Panc1 (cell line): ENCODE results near the gene TMCO4. TPM values are rescaled to one million over a fixed set of nuclear protein-coding genes. Genes with fewer than 3 reads are reported as not detected.
"Not testable (repeated sequence)": the region's sequence is repeated elsewhere in the genome, so short reads cannot be mapped to it uniquely, and the experiment has no call there.

Source experiments
- ATAC-seq: fragments of 200-7000 bp; cut with Tn5 transposase; 2 replicates; pipeline ENCODE4 v1.9.1; 2020; ENCODE audit warnings: mild to moderate bottlenecking, moderate library complexity
- BruUV-seq: library from RNA; stranded (reverse); fragments of 400-500 nt; replicated peaks from 2 replicates; lab custom pipeline; 2021; lab: Mats Ljungman, UMichigan
- CTCF ChIA-PET: fragments of 300-600 bp; sonication (Branson Sonifier 250); formaldehyde crosslinking; loops from one replicate; lab custom pipeline; 2022; ENCODE audit warnings: antibody characterized with exemption; lab: Charles Lee
- POLR2A ChIA-PET: fragments of 300-600 bp; sonication (Branson Sonifier 250); formaldehyde crosslinking; loops from one replicate; lab custom pipeline; 2022; ENCODE audit warnings: antibody characterized with exemption; lab: Charles Lee
- DNase-seq: peaks from one replicate; pipeline ENCODE4 v3.0.0-alpha.2; 2010; ENCODE audit warnings: low read depth, low spot score
- H3K27ac ChIP-seq: 2 replicates; pipeline ENCODE4 v1.5.1; 2011; ENCODE audit warnings: mild to moderate bottlenecking, low read length, inconsistent platforms
- H3K27me3 ChIP-seq: fragments of 200-500 bp; sonication (Bioruptor generic); 2 replicates; pipeline ENCODE4 v1.6.0; 2014; ENCODE audit warnings: low read length, inconsistent platforms; ENCODE audit not compliant: control insufficient read depth, insufficient read depth
- H3K36me3 ChIP-seq: fragments of 200-500 bp; sonication (Bioruptor generic); 2 replicates; pipeline ENCODE4 v1.5.1; 2014; ENCODE audit warnings: inconsistent platforms, mild to moderate bottlenecking, low read length, moderate library complexity; ENCODE audit not compliant: control insufficient read depth, insufficient read depth
- H3K4me1 ChIP-seq: 2 replicates; pipeline ENCODE4 v1.5.1; 2011; ENCODE audit warnings: inconsistent platforms, mild to moderate bottlenecking, low read length, moderate library complexity; ENCODE audit not compliant: control insufficient read depth, insufficient read depth
- H3K4me3 ChIP-seq, 2 experiments: 2 replicates each; pipeline ENCODE4 v1.5.1; 2011 to 2012; ENCODE audit warnings: low read depth in 2 of 2, low read length in 2 of 2, mild to moderate bottlenecking in 2 of 2, inconsistent platforms in 1 of 2, moderate library complexity in 1 of 2
- H3K9me3 ChIP-seq: fragments of 200-500 bp; sonication (Bioruptor generic); 2 replicates; pipeline ENCODE4 v1.5.1; 2014; ENCODE audit warnings: low read depth, mild to moderate bottlenecking, inconsistent platforms, low read length, moderate library complexity; ENCODE audit not compliant: control insufficient read depth, insufficient read depth
- CTCF ChIP-seq: fragments of 450-650 bp; IDR thresholded peaks from 2 replicates; pipeline ENCODE4 v1.5.1; 2017; ENCODE audit warnings: mild to moderate bottlenecking
- POLR2AphosphoS5 ChIP-seq: IDR thresholded peaks from 2 replicates; pipeline ENCODE4 v1.6.1; 2012; ENCODE audit warnings: mild to moderate bottlenecking, low read depth, low read length, moderate library complexity
- SIN3A ChIP-seq: IDR thresholded peaks from 2 replicates; pipeline ENCODE4 v1.6.1; 2012; ENCODE audit warnings: low read depth, mild to moderate bottlenecking, low read length, moderate library complexity, borderline replicate concordance; ENCODE audit not compliant: insufficient read depth
- TCF7L2 ChIP-seq: IDR thresholded peaks from 2 replicates; pipeline ENCODE4 v1.6.1; 2011; ENCODE audit warnings: mild to moderate bottlenecking, low read depth, low read length, inconsistent platforms
- in situ Hi-C: cut with HindIII; loops from 2 replicates; pipeline ENCODE4 v1.10.0; 2016; ENCODE audit warnings: low sequenced_read_pairs, low pct_unique_long_range_greater_than_20kb
- intact Hi-C: fragments of 100-400 bp; cut with micrococcal nuclease; formaldehyde crosslinking; loops from one replicate; pipeline ENCODE4 v1.10.0; 2022; ENCODE audit not compliant: unreplicated experiment
- total RNA-seq: library from RNA; stranded (reverse); gene quantifications from one replicate; pipeline ENCODE4 v1.2.1, GENCODE V29; 2021; ENCODE audit not compliant: unreplicated experiment
- TF ChIP-seq, protein P1 (sequence below), 2 experiments: IDR thresholded peaks; 2 replicates each; pipeline ENCODE4 v1.6.1; 2011 to 2012; ENCODE audit warnings: low read depth in 2 of 2, control low read depth in 1 of 2, low read length in 1 of 2, mild to moderate bottlenecking in 1 of 2, moderate library complexity in 1 of 2; ENCODE audit not compliant: insufficient read depth in 1 of 2

Gene TMCO4
- total RNA-seq, 1 experiment from 2014 or later: 13.2 TPM

DNA sequence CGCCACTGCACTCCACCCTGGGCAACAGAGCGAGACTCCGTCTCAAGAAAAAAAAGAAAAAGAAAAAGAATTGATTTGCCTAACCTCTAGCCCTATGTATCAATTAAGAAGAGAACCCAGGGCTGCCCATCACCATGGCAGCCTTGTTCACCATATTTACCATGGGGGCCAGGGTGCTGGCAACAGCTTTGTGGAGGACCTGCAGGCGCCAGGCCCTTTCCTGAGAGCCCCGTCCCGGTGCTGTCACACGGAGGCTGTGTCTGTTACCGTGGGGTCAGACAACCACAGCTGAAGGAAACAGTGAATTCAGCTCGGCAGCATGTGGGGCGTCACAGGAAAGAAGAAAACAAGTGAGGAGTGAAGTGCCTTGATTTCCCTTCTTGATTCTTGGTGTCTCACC lies 162.1 kb downstream of the TMCO4 start:
- BruUV-seq: no TSS peak
- ChIA-PET POLR2A (no interaction called here), CTCF (no interaction called here)
- Histone ChIP-seq H3K4me3 (no peak overlapping the region), H3K4me1 (peaks cover 11% of the 10 kb centered on the region), H3K27ac (no peak overlapping the region), H3K9me3 (no peaks in the 10 kb centered on the region), H3K27me3 (no peaks in the 10 kb centered on the region), H3K36me3 (no peaks in the 10 kb centered on the region)
- DNase-seq (no peak), ATAC-seq (no peak)
- in situ Hi-C loops (no loop called here), intact Hi-C loops (no loop called here)
- TF ChIP-seq SIN3A (no peak), TCF7L2 (no peak), CTCF (no peak), POLR2AphosphoS5 (no peak)
- TF ChIP-seq, protein P1, sequence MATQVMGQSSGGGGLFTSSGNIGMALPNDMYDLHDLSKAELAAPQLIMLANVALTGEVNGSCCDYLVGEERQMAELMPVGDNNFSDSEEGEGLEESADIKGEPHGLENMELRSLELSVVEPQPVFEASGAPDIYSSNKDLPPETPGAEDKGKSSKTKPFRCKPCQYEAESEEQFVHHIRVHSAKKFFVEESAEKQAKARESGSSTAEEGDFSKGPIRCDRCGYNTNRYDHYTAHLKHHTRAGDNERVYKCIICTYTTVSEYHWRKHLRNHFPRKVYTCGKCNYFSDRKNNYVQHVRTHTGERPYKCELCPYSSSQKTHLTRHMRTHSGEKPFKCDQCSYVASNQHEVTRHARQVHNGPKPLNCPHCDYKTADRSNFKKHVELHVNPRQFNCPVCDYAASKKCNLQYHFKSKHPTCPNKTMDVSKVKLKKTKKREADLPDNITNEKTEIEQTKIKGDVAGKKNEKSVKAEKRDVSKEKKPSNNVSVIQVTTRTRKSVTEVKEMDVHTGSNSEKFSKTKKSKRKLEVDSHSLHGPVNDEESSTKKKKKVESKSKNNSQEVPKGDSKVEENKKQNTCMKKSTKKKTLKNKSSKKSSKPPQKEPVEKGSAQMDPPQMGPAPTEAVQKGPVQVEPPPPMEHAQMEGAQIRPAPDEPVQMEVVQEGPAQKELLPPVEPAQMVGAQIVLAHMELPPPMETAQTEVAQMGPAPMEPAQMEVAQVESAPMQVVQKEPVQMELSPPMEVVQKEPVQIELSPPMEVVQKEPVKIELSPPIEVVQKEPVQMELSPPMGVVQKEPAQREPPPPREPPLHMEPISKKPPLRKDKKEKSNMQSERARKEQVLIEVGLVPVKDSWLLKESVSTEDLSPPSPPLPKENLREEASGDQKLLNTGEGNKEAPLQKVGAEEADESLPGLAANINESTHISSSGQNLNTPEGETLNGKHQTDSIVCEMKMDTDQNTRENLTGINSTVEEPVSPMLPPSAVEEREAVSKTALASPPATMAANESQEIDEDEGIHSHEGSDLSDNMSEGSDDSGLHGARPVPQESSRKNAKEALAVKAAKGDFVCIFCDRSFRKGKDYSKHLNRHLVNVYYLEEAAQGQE (IDR thresholded peaks at IDR 0.05; ENCODE audit: insufficient read depth in 1 of 2, low read depth in 2 of 2, low read length in 1 of 2): no peak

- POLR2A ChIA-PET, DNase-seq, intact Hi-C loops, H3K36me3 ChIP-seq, CTCF ChIA-PET, ATAC-seq, BruUV-seq, H3K27me3 ChIP-seq, H3K9me3 ChIP-seq, H3K27ac ChIP-seq, H3K4me3 ChIP-seq, in situ Hi-C loops: not testable (repeated sequence)
- peaks cover 11% of the 10 kb centered on the region for H3K4me1 ChIP-seq
Measured at GRCh38 chr1:19636749-19637148, 163.0 kb downstream of the TMCO4 start.

DNA sequence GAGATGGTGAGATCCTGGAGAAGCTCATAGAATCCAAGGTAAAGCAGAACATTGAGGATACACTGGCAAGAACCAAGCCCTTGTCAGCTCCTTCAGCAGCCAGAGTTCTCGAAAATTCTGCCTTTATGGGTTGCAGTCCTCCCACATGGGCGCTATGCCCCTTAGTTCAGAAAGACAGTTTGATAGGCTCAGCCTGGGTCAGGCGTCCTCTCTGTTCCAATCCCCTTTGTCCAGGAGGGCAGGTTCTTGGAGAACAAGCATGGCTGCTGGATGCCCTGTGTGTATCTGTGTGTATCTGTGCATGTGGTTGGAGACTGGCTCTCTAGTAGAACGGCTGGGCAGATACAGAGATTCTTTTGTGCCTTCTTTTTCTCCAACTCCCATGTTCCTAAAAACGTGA lies 163.7 kb downstream of the TMCO4 start:
- Histone ChIP-seq H3K27ac (no peak overlapping the region), H3K36me3 (no peaks in the 10 kb centered on the region), H3K4me1 (peaks cover 11% of the 10 kb centered on the region), H3K9me3 (no peaks in the 10 kb centered on the region), H3K27me3 (no peaks in the 10 kb centered on the region), H3K4me3 (no peak overlapping the region)
- ChIA-PET POLR2A (no interaction called here), CTCF (no interaction called here)
- no peak for TF ChIP-seq TCF7L2
- TF ChIP-seq CTCF: no peak
- TF ChIP-seq, protein P1 (IDR thresholded peaks at IDR 0.05; ENCODE audit: insufficient read depth in 1 of 2, low read depth in 2 of 2, low read length in 1 of 2): no peak
- no peak for TF ChIP-seq POLR2AphosphoS5
- TF ChIP-seq SIN3A: no peak
- no peak; the same call in 1 of the 2 replicates for ATAC-seq
- no peak for DNase-seq
- no TSS peak for BruUV-seq
- in situ Hi-C loops: no loop called here
- intact Hi-C loops: no loop called here
